Spleen (tissue), 11 donors: ENCODE measurements around the gene LTB4R2. TPM values are rescaled to one million over a fixed set of nuclear protein-coding genes. Genes with fewer than 3 reads are reported as not detected.
"Not testable (repeated sequence)": the region's sequence is repeated elsewhere in the genome, so short reads cannot be mapped to it uniquely, and the experiment has no call there.

Experiments used
- DNase-seq: peaks from one replicate; pipeline ENCODE4 v3.0.0-alpha.2; 2020
- H3K27ac ChIP-seq, 8 donors: fragments of 200-600 bp; sonication (generic) in 7 of 8; 1 replicate in 4 of 8; 2 replicates in 4 of 8; pipeline versions ENCODE4 v1.5.0 to v1.8.0; 2016 to 2021; ENCODE audit warnings: inconsistent platforms in 4 of 8, mild to moderate bottlenecking in 4 of 8, moderate library complexity in 1 of 8
- H3K27me3 ChIP-seq, 7 donors: fragments of 200-600 bp; sonication (generic) in 6 of 7; replicated peaks in 1 of 7; 1 replicate in 4 of 7; 2 replicates in 3 of 7; pipeline versions ENCODE4 v1.5.0 to v1.8.0; 2016 to 2021; ENCODE audit warnings: inconsistent platforms in 3 of 7, mild to moderate bottlenecking in 1 of 7
- H3K36me3 ChIP-seq, 6 donors: fragments of 200-600 bp; sonication (generic) in 5 of 6; 1 replicate in 4 of 6; 2 replicates in 2 of 6; pipeline versions ENCODE4 v1.5.0 to v1.8.0; 2016 to 2021; ENCODE audit warnings: inconsistent platforms in 2 of 6
- H3K4me1 ChIP-seq, 6 donors: fragments of 200-600 bp; sonication (generic) in 5 of 6; 1 replicate in 3 of 6; 2 replicates in 3 of 6; pipeline versions ENCODE4 v1.5.0 to v1.8.0; 2016 to 2021; ENCODE audit warnings: inconsistent platforms in 3 of 6
- H3K4me3 ChIP-seq, 8 donors: fragments of 200-600 bp; sonication (generic) in 7 of 8; 1 replicate in 4 of 8; 2 replicates in 4 of 8; pipeline versions ENCODE4 v1.5.0 to v1.8.0; 2016 to 2021; ENCODE audit warnings: inconsistent platforms in 4 of 8, mild to moderate bottlenecking in 4 of 8, moderate library complexity in 2 of 8
- H3K9me3 ChIP-seq, 8 donors: fragments of 200-600 bp; sonication (generic) in 7 of 8; 1 replicate in 4 of 8; 2 replicates in 4 of 8; pipeline versions ENCODE4 v1.5.0 to v1.8.0; 2016 to 2021; ENCODE audit warnings: inconsistent platforms in 4 of 8
- CTCF ChIP-seq, 11 experiments: fragments of 200-600 bp in 7 of 11; fragments of 450-650 bp in 4 of 11; sonication (generic) in 4 of 11; IDR thresholded peaks in 8 of 11; conservative IDR thresholded peaks in 3 of 11; 1 replicate in 7 of 11; 2 replicates in 4 of 11; pipeline versions ENCODE4 v1.4.0 to v1.8.0; 2016 to 2021; ENCODE audit warnings: antibody characterized with exemption in 11 of 11, inconsistent platforms in 4 of 11, mild to moderate bottlenecking in 1 of 11
- POLR2A ChIP-seq, 3 donors: fragments of 450-650 bp; IDR thresholded peaks; one replicate each; pipeline ENCODE4 v1.5.1; 2017; ENCODE audit warnings: antibody characterized with exemption in 3 of 3, mild to moderate bottlenecking in 1 of 3
- POLR2AphosphoS5 ChIP-seq, 3 donors: sonication (generic); formaldehyde crosslinking; IDR thresholded peaks; one replicate each; pipeline ENCODE4 v1.5.1; 2017; ENCODE audit warnings: antibody characterized with exemption in 3 of 3
- WGBS, 5 donors: extraction: QIAGEN DNeasy Blood & Tissue Kit in 3 of 5; methylation state at CpG; one replicate each; pipeline versions ENCODE4 v1.1.5 to v1.1.7; 2013 to 2018; 5-methylcytosine and 5-hydroxymethylcytosine counted together
- intact Hi-C: fragments of 100-400 bp; cut with DNase I; formaldehyde crosslinking; loops from one replicate; pipeline ENCODE4 v1.15.0; 2023; ENCODE audit warnings: low total_unique reads
- polyA plus RNA-seq, 3 donors: library from polyadenylated mRNA; stranded (reverse); fragments of 200-250 nt; gene quantifications; one replicate each; pipeline ENCODE4 v1.2.1, GENCODE V29; 2013
- total RNA-seq, 7 donors: library from RNA; depleted of rRNA in 3 of 7; stranded (reverse); fragments of >200 nt in 3 of 7; fragmentation: NEBNext Ultra II Directional in 4 of 7; extraction: Animal tissue kit (Norgen Biotek cat#: 25700) in 4 of 7; gene quantifications; one replicate each; pipeline versions ENCODE4 v1.1.0 to v1.2.1, GENCODE V29; 2016 to 2021
- donor health status: healthy with polysubstance abuse.
- donor health status: DM: no; HTN: no; CAD: no; lungs with moderate emphysema.
- donor health status: DM: no; HTN: no; CAD: no.
- donor health status: Bipolar disorder and iron deficiency.
- donor health status: healthy.
- donor health status: DM: no; HTN: no; CAD: no.
- donor health status: DM: yes; HTN: yes; CAD: no.

The LTB4R2 gene
- total and polyA plus RNA-seq, 10 donors = 0.83 to 32.3 (median 13.9) TPM

GRCh38 chr14:24327303-24327702 is 17.4 kb downstream of the LTB4R2 start:
- intact Hi-C loops = no loop called here
- H3K27ac ChIP-seq = peak overlapping the region in 7 of 8 donors; percentile 2 to 85 (median 73)

GRCh38 chr14:24327914-24328313 is 18.0 kb downstream of the LTB4R2 start:
- TF ChIP-seq CTCF (IDR thresholded peaks at IDR 0.05 in 8 of 11, conservative IDR thresholded peaks at IDR 0.05 in 3 of 11) (peak; percentile 41 to 80 (median 67)), POLR2AphosphoS5 (IDR thresholded peaks at IDR 0.05) (peak in 2 of 3 donors; percentile 15 to 33)
- DNase-seq, H3K4me3 ChIP-seq, H3K9me3 ChIP-seq, intact Hi-C loops, H3K27me3 ChIP-seq: not testable (repeated sequence)
- H3K27ac ChIP-seq = peak overlapping the region in 7 of 8 donors; percentile 2 to 85 (median 73)
- H3K36me3 ChIP-seq = peaks cover 0 to 24% (median 0%) of the 10 kb centered on the region in 6 donors
- 7 to 20% (median 9%) methylated on average over 7 to 9 of the region's 9 CpGs for WGBS, 5 donors
- peaks cover 27 to 81% (median 65%) of the 10 kb centered on the region in 6 donors for H3K4me1 ChIP-seq

More at GRCh38 chr14:24327303-24327702, 17.4 kb downstream of the LTB4R2 start:
- Histone ChIP-seq H3K9me3 (no peaks in the 10 kb centered on the region), H3K36me3 (peaks cover 0 to 30% (median 0%) of the 10 kb centered on the region in 6 donors), H3K27me3 (peaks cover 0 to 2% (median 0%) of the 10 kb centered on the region in 7 donors), H3K4me3 (peak overlapping the region in 1 of 8 donors; percentile 3), H3K4me1 (peaks cover 21 to 75% (median 58%) of the 10 kb centered on the region in 6 donors)
- DNase-seq = no peak
- 49 to 59% (median 55%) methylated on average over 2 of the region's 2 CpGs for WGBS, 5 donors
- TF ChIP-seq POLR2AphosphoS5 (IDR thresholded peaks at IDR 0.05) = peak in 1 of 3 donors; percentile 69
- TF ChIP-seq POLR2A (IDR thresholded peaks at IDR 0.05) = no peak

GRCh38 chr14:24329073-24329663 is 19.2 kb downstream of the LTB4R2 start:
- Histone ChIP-seq H3K4me3 (peak overlapping the region in 1 of 8 donors; percentile 28), H3K36me3 (peaks cover 0 to 12% (median 0%) of the 10 kb centered on the region in 6 donors), H3K9me3 (no peaks in the 10 kb centered on the region), H3K27me3 (peaks cover 0 to 20% (median 3%) of the 10 kb centered on the region in 7 donors), H3K27ac (peak overlapping the region in 7 of 8 donors; percentile 26 to 85 (median 52)), H3K4me1 (peaks cover 38 to 94% (median 77%) of the 10 kb centered on the region in 6 donors)
- intact Hi-C loops = no loop called here
- 77 to 92% (median 84%) methylated on average over 12 of the region's 12 CpGs for WGBS, 5 donors
- no peak for DNase-seq
- TF ChIP-seq POLR2AphosphoS5 (IDR thresholded peaks at IDR 0.05) (no peak), CTCF (IDR thresholded peaks at IDR 0.05 in 8 of 11, conservative IDR thresholded peaks at IDR 0.05 in 3 of 11) (no peak), POLR2A (IDR thresholded peaks at IDR 0.05) (no peak)

- DNase-seq = peak; percentile 94
- peaks cover 44 to 99% (median 83%) of the 10 kb centered on the region in 6 donors for H3K4me1 ChIP-seq
Measured at GRCh38 chr14:24329736-24330135, 19.8 kb downstream of the LTB4R2 start.

More at GRCh38 chr14:24329736-24330135, 19.8 kb downstream of the LTB4R2 start:
- H3K27ac ChIP-seq = peak overlapping the region in 7 of 8 donors; percentile 26 to 85 (median 52)
- peaks cover 0 to 8% (median 0%) of the 10 kb centered on the region in 6 donors for H3K36me3 ChIP-seq
- peak; percentile 73 to 84 (median 81) for TF ChIP-seq POLR2AphosphoS5 (IDR thresholded peaks at IDR 0.05)
- no peak for TF ChIP-seq POLR2A (IDR thresholded peaks at IDR 0.05)
- peak in 1 of 11 experiments; percentile 6 for TF ChIP-seq CTCF (IDR thresholded peaks at IDR 0.05 in 8 of 11, conservative IDR thresholded peaks at IDR 0.05 in 3 of 11)
- peaks cover 0 to 26% (median 6%) of the 10 kb centered on the region in 7 donors for H3K27me3 ChIP-seq
- intact Hi-C loops = no loop called here
- WGBS, 5 donors = 12 to 48% (median 32%) methylated on average over 2 to 9 of the region's 9 CpGs
- no peaks in the 10 kb centered on the region for H3K9me3 ChIP-seq
- H3K4me3 ChIP-seq = peak overlapping the region in 1 of 8 donors; percentile 28
